B cell (primary cell): ENCODE measurements around the gene AK3.
A peak's percentile ranks its signal among the peaks of the same experiment; 100 is the strongest.

Experiments used
- CTCF ChIP-seq: fragments of 200-600 bp; IDR thresholded peaks from one replicate; pipeline ENCODE4 v1.8.0; 2022; ENCODE audit warnings: antibody characterized with exemption, mild to moderate bottlenecking
- EZH2 ChIP-seq: IDR thresholded peaks from 2 replicates; pipeline ENCODE4 v1.6.1; 2012; ENCODE audit warnings: borderline replicate concordance, low read depth, mild to moderate bottlenecking, moderate library complexity, low read length; ENCODE audit not compliant: insufficient read depth, poor library complexity, severe bottlenecking

GRCh38 chr9:4762108-4762885, 21.3 kb upstream of the AK3 start:
- no peak for TF ChIP-seq EZH2
- peak; percentile 89 for TF ChIP-seq CTCF
